Transverse colon (tissue), 4 donors: ENCODE results near the gene IFI27. TPM values are rescaled to one million over a fixed set of nuclear protein-coding genes. Genes with fewer than 3 reads are reported as not detected.

Experiments used
- DNase-seq: peaks from one replicate; pipeline ENCODE4 v3.0.0-alpha.2; 2019
- H3K27ac ChIP-seq, 4 donors: fragments of 200-600 bp; sonication (generic); 2 replicates each; pipeline ENCODE4 v1.5.1; 2016 to 2018; ENCODE audit warnings: inconsistent platforms in 4 of 4
- H3K27me3 ChIP-seq: fragments of 200-600 bp; sonication (generic); 2 replicates; pipeline ENCODE4 v1.5.1; 2017; ENCODE audit warnings: inconsistent platforms
- H3K36me3 ChIP-seq, 4 donors: fragments of 200-600 bp; sonication (generic); 2 replicates each; pipeline ENCODE4 v1.5.1; 2017 to 2019; ENCODE audit warnings: inconsistent platforms in 4 of 4
- H3K4me1 ChIP-seq, 4 donors: fragments of 200-600 bp; sonication (generic); 2 replicates each; pipeline ENCODE4 v1.5.1; 2017 to 2020; ENCODE audit warnings: inconsistent platforms in 4 of 4
- H3K4me3 ChIP-seq, 4 donors: fragments of 200-600 bp; sonication (generic); 1 replicate in 1 of 4; 2 replicates in 3 of 4; pipeline versions ENCODE4 v1.5.1 to v1.6.1; 2017 to 2019; ENCODE audit warnings: inconsistent platforms in 4 of 4
- H3K9me3 ChIP-seq, 2 donors: fragments of 200-600 bp; sonication (generic); 2 replicates each; pipeline ENCODE4 v1.5.1; 2017 to 2019; ENCODE audit warnings: inconsistent platforms in 2 of 2
- CTCF ChIP-seq, 5 experiments: fragments of 200-600 bp in 3 of 5; fragments of 450-650 bp in 2 of 5; sonication (generic) in 3 of 5; IDR thresholded peaks; 1 replicate in 2 of 5; 2 replicates in 3 of 5; pipeline ENCODE4 v1.5.1; 2016 to 2017; ENCODE audit warnings: antibody characterized with exemption in 5 of 5, inconsistent platforms in 3 of 5, mild to moderate bottlenecking in 2 of 5, moderate library complexity in 1 of 5
- EP300 ChIP-seq: sonication (generic); formaldehyde crosslinking; IDR thresholded peaks from one replicate; pipeline ENCODE4 v1.6.1; 2017; ENCODE audit warnings: antibody characterized with exemption, low read depth
- POLR2A ChIP-seq: fragments of 450-650 bp; IDR thresholded peaks from one replicate; pipeline ENCODE4 v1.6.1; 2016; ENCODE audit warnings: antibody characterized with exemption, mild to moderate bottlenecking, moderate library complexity
- POLR2AphosphoS5 ChIP-seq, 3 donors: sonication (generic); formaldehyde crosslinking; IDR thresholded peaks; one replicate each; pipeline ENCODE4 v1.6.1; 2016; ENCODE audit warnings: antibody characterized with exemption in 3 of 3
- WGBS, 2 donors: methylation state at CpG; one replicate each; pipeline ENCODE4 v1.1.5; 2018; ENCODE audit warnings: low coverage in 1 of 2; 5-methylcytosine and 5-hydroxymethylcytosine counted together
- in situ Hi-C, 4 donors: fragments of 200-750 bp; cut with MboI; loops; one replicate each; pipeline versions ENCODE4 v1.15.0 to v1.15.1; 2017; ENCODE audit warnings: low sequenced_read_pairs in 3 of 4, low pct_ligation_motif_present in 1 of 4, low pct_unique_long_range_greater_than_20kb in 1 of 4
- intact Hi-C: fragments of 100-400 bp; cut with DNase I; formaldehyde crosslinking; loops from one replicate; pipeline ENCODE4 v1.15.1; 2023; ENCODE audit warnings: low total_unique reads
- total RNA-seq, 4 donors: library from RNA; depleted of rRNA; stranded (reverse); fragments of >200 nt; gene quantifications; one replicate each; pipeline ENCODE4 v1.1.0, GENCODE V29; 2016

Gene IFI27
- total RNA-seq, 4 donors from 2014 or later = 124 to 1,625 (median 472) TPM

DNA sequence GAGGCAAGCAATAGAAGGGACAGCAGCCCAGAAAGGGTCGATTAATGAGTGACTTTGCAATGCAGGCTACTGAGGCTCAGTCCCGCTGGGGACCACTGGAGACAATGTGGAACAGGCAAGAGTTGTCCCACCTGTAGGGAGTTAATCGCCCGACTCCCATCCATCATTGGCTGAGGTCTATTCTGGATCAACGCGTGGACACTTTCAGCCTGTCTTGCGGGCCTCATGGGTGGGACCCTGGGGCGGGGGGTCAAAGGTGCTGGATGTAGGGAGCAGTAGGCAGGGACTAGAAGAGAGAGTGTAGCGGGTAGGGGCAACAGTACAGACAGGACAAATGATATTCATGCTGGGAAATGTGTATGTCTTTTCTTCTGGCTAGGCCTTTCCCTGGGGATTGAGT, 12.8 kb downstream of the IFI27 start:
- peaks cover 0 to under 1% (median 0%) of the 10 kb centered on the region in 4 donors for H3K4me1 ChIP-seq
- no peak for DNase-seq
- in situ Hi-C loops = no loop called here

DNA sequence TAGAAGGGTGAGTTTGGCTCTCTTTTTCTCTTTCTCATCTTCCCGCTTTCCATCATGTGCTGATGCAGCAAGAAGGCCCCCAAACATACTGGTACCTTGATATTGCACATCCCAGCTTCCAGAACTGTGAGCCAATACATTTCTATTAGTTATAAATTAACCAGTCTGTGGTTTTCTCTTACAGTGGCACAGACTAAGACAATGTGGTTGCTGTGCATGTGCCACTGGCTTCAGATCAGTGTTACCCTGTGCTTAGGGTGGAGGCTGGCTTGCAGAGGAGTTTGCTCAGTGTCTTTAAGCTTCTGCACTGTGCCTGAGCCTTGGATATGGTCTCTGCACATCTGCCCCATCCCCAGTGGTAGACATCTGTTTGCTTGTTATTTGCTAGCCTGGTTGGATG, 13.3 kb downstream of the IFI27 start:
- no peak overlapping the region for H3K4me3 ChIP-seq
- no peaks in the 10 kb centered on the region for H3K27me3 ChIP-seq
- H3K9me3 ChIP-seq = peaks cover 0 to 6% of the 10 kb centered on the region in 2 donors
- no peak overlapping the region for H3K27ac ChIP-seq
- intact Hi-C loops = no loop called here
- in situ Hi-C loops = no loop called here
- H3K4me1 ChIP-seq = peaks cover 0 to 6% (median 4%) of the 10 kb centered on the region in 4 donors
- no peak for DNase-seq
- H3K36me3 ChIP-seq = no peaks in the 10 kb centered on the region
- TF ChIP-seq POLR2AphosphoS5 (IDR thresholded peaks at IDR 0.05) = no peak
- no peak for TF ChIP-seq POLR2A
- TF ChIP-seq CTCF (IDR thresholded peaks at IDR 0.05) = no peak
- no peak for TF ChIP-seq EP300
- WGBS, 2 donors = 91 to 100% methylated on average over 1 of the region's 1 CpG

More for the DNA sequence above, 12.8 kb downstream of the IFI27 start:
- no peaks in the 10 kb centered on the region for H3K27me3 ChIP-seq
- intact Hi-C loops = no loop called here
- peaks cover 0 to 6% of the 10 kb centered on the region in 2 donors for H3K9me3 ChIP-seq
- H3K36me3 ChIP-seq = no peaks in the 10 kb centered on the region
- no peak overlapping the region for H3K27ac ChIP-seq
- no peak for TF ChIP-seq POLR2AphosphoS5 (IDR thresholded peaks at IDR 0.05)
- TF ChIP-seq EP300 = no peak
- no peak for TF ChIP-seq POLR2A
- no peak for TF ChIP-seq CTCF (IDR thresholded peaks at IDR 0.05)
- 91 to 92% methylated on average over 4 to 9 of the region's 9 CpGs for WGBS, 2 donors
- no peak overlapping the region for H3K4me3 ChIP-seq

- WGBS, 2 donors = 50 to 92% methylated on average over 2 to 9 of the region's 9 CpGs
- in situ Hi-C loops (no loop called here), intact Hi-C loops (no loop called here)
- Histone ChIP-seq H3K9me3 (no peaks in the 10 kb centered on the region), H3K4me1 (peaks cover 1 to 14% (median 9%) of the 10 kb centered on the region in 4 donors), H3K36me3 (no peaks in the 10 kb centered on the region), H3K27me3 (no peaks in the 10 kb centered on the region), H3K4me3 (no peak overlapping the region), H3K27ac (no peak overlapping the region)
- no peak for DNase-seq
- TF ChIP-seq POLR2AphosphoS5 (IDR thresholded peaks at IDR 0.05) (no peak), EP300 (no peak), CTCF (IDR thresholded peaks at IDR 0.05) (no peak), POLR2A (no peak)
Measured at GRCh38 chr14:94124582-94125377, 14.2 kb downstream of the IFI27 start.

GRCh38 chr14:94125659-94126418, 15.3 kb downstream of the IFI27 start:
- no peak overlapping the region for H3K4me3 ChIP-seq
- no peaks in the 10 kb centered on the region for H3K9me3 ChIP-seq
- in situ Hi-C loops (no loop called here), intact Hi-C loops (no loop called here)
- DNase-seq = no peak
- H3K4me1 ChIP-seq = peaks cover 9 to 19% (median 15%) of the 10 kb centered on the region in 4 donors
- no peaks in the 10 kb centered on the region for H3K36me3 ChIP-seq
- TF ChIP-seq POLR2AphosphoS5 (IDR thresholded peaks at IDR 0.05) (no peak), EP300 (no peak)
- no peaks in the 10 kb centered on the region for H3K27me3 ChIP-seq
- 91% methylated on average over 6 of the region's 6 CpGs; no CpG with 5 or more reads in 1 of the 2 donors for WGBS, 2 donors
- H3K27ac ChIP-seq = no peak overlapping the region
